SJCRH30 (cell line): ENCODE data around the gene POTEH. TPM values are rescaled to one million over a fixed set of nuclear protein-coding genes. Genes with fewer than 3 reads are reported as not detected.
"Not testable (repeated sequence)": the region's sequence is repeated elsewhere in the genome, so short reads cannot be mapped to it uniquely, and the experiment has no call there.

Experiments used
- DNase-seq, 2 experiments: peaks; one replicate each; pipeline ENCODE4 v3.0.0-alpha.2; 2015 to 2020
- H3K27ac ChIP-seq: fragments of 250-450 bp; sonication (Bioruptor Pico); 2 replicates; pipeline ENCODE4 v1.5.1; 2020; ENCODE audit warnings: mild to moderate bottlenecking, moderate library complexity
- H3K27me3 ChIP-seq: fragments of 250-450 bp; sonication (Bioruptor Pico); 2 replicates; pipeline ENCODE4 v1.5.1; 2020; ENCODE audit warnings: mild to moderate bottlenecking, moderate library complexity
- H3K36me3 ChIP-seq: fragments of 250-450 bp; sonication (Bioruptor Pico); 2 replicates; pipeline ENCODE4 v1.5.1; 2020; ENCODE audit warnings: mild to moderate bottlenecking, moderate library complexity
- H3K4me1 ChIP-seq: fragments of 250-450 bp; sonication (Bioruptor Pico); 2 replicates; pipeline ENCODE4 v1.5.1; 2020; ENCODE audit warnings: mild to moderate bottlenecking, moderate library complexity
- H3K4me3 ChIP-seq: fragments of 250-450 bp; sonication (Bioruptor Pico); 2 replicates; pipeline ENCODE4 v1.5.1; 2020; ENCODE audit warnings: mild to moderate bottlenecking, moderate library complexity
- H3K9me3 ChIP-seq: fragments of 250-450 bp; sonication (Bioruptor Pico); replicated peaks from 2 replicates; pipeline ENCODE4 v1.5.1; 2020; ENCODE audit warnings: mild to moderate bottlenecking, moderate library complexity
- total RNA-seq: library from RNA; depleted of rRNA; stranded (reverse); fragments of >200 nt; shearing (Covaris generic); gene quantifications from 2 replicates; pipeline ENCODE4 v1.2.3, GENCODE V29; 2014; rRNA removed

Gene POTEH
- total RNA-seq, 1 experiment from 2014 or later, result not detected

DNA sequence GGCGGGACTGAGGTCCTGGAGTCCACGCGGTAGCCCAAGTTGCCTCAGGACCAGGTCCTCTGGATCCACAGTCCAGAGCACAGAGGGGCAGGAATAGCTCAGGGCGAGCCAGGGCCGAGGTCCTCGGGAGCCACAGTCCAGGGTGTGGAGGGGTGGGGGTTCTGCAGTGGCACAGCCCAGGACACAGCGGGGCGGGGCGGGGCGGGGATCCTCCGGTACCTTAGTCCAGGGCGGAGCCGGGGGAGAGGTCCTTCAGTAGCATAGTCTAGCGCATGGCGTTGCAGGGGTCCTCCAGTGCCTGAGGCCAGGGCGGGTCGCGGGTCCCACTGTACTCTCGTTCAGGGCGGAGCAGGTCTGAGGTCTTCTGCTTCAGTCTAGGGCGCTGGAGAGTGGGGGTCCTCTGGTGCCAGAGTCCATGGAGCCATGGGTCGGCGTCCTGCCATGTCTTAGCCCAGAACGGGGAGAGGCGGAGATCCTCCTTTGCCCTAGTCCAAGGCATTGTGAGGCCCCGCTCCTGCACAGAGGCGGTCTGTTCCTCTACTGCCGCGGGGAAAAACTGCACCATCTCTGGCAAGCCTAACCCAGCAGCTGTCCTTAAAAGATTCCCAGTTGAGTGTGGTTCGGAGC lies 71.4 kb downstream of the POTEH start:
- H3K4me1 ChIP-seq, H3K9me3 ChIP-seq, H3K27me3 ChIP-seq, DNase-seq, H3K27ac ChIP-seq, H3K36me3 ChIP-seq, H3K4me3 ChIP-seq: not testable (repeated sequence)

DNA sequence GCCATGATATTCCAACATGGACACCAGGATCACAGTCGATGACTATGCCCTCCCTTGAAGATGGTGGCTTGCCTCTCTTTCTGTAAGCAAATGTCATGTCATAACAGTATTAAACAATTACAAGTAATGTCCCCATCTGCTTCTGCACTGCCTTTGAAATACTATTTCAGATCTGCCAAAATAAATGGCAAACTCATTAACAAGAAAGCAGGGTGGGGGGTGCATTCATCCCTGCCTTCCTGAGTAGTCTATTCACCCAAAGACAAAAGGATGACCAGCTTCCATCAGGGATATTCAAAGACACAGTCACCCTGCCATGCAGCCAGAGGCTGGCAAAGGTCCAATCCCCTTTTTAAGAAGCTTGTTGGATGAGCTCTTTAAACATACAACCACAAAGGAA lies 73.7 kb downstream of the POTEH start:
- DNase-seq, H3K4me1 ChIP-seq, H3K27ac ChIP-seq, H3K9me3 ChIP-seq, H3K27me3 ChIP-seq, H3K36me3 ChIP-seq, H3K4me3 ChIP-seq: not testable (repeated sequence)

Other genes with a start within 250 kb of the POTEH start
- not detected in 2 replicates for gene OR11H1, start 161.8 kb upstream of the POTEH start, total RNA-seq